NB4 (cell line): ENCODE data around the gene MRPL14.

ENCODE experiments used
- CTCF ChIP-seq: IDR thresholded peaks from one replicate; pipeline ENCODE4 v1.5.1; 2012; ENCODE audit warnings: low read depth, low read length
- MAX ChIP-seq: IDR thresholded peaks from 2 replicates; pipeline ENCODE4 v1.6.1; 2011; ENCODE audit warnings: low read depth, low read length
- MYC ChIP-seq: IDR thresholded peaks from 2 replicates; pipeline ENCODE4 v1.6.1; 2011; ENCODE audit warnings: low read depth, low read length
- POLR2A ChIP-seq: IDR thresholded peaks from 2 replicates; pipeline ENCODE4 v1.6.1; 2011; ENCODE audit warnings: mild to moderate bottlenecking; ENCODE audit not compliant: insufficient read length; ENCODE audit errors: extremely low read depth

- TF ChIP-seq CTCF, result no peak
- TF ChIP-seq POLR2A, result no peak
- no peak for TF ChIP-seq MYC
- no peak for TF ChIP-seq MAX
Observed at GRCh38 chr6:44076356-44077213, 50.7 kb downstream of the MRPL14 start.
